NCI-H146 treated with DMSO at 0.1 percent for 48 hours (cell line): ENCODE data around the gene ITCH.

ENCODE experiments used
- DNase-seq: peaks from one replicate; lab custom pipeline; 2025; ENCODE audit not compliant: unreplicated experiment; lab: John Stamatoyannopoulos, UW

ITCH gene

GRCh38 chr20:34546751-34547181 is 183.7 kb downstream of the ITCH start:
- DNase-seq = peak; percentile 92

GRCh38 chr20:34547844-34548613 is 185.0 kb downstream of the ITCH start:
- DNase-seq = no peak

- no peak for DNase-seq
These were observed 186.3 kb downstream of the ITCH start for GRCh38 chr20:34549291-34549928.

GRCh38 chr20:34549929-34550305 is 186.8 kb downstream of the ITCH start:
- DNase-seq = no peak

GRCh38 chr20:34552569-34552968 is 189.5 kb downstream of the ITCH start:
- no peak for DNase-seq

GRCh38 chr20:34553366-34553867 is 190.3 kb downstream of the ITCH start:
- DNase-seq = no peak

GRCh38 chr20:34557936-34558319 is 194.9 kb downstream of the ITCH start:
- no peak for DNase-seq

- DNase-seq = peak; percentile 14
These were observed 195.5 kb downstream of the ITCH start, which contains the start of gene MAP1LC3A for GRCh38 chr20:34558320-34559218. TSS of gene MAP1LC3A (plus strand) at chr20:34558718. CDS start at chr20:34558869, 151 bp downstream.

- DNase-seq = no peak
These were observed 196.5 kb downstream of the ITCH start for GRCh38 chr20:34559311-34560140.

- no peak for DNase-seq
These were observed 197.1 kb downstream of the ITCH start for GRCh38 chr20:34560141-34560523.

- DNase-seq = no peak
These were observed 197.5 kb downstream of the ITCH start for GRCh38 chr20:34560614-34561013.
